Endothelial cell of umbilical vein (primary cell): ENCODE results near the gene COX7A2L. TPM values are rescaled to one million over a fixed set of nuclear protein-coding genes. Genes with fewer than 3 reads are reported as not detected.

ENCODE experiments used
- BruUV-seq: library from RNA; stranded (reverse); fragments of 400-500 nt; replicated peaks from 2 replicates; lab custom pipeline; 2021; lab: Mats Ljungman, UMichigan
- CTCF ChIA-PET: fragments of 300-600, 350-600 bp; sonication (Branson Sonifier 250); formaldehyde crosslinking; loops from one replicate; lab custom pipeline; 2021; ENCODE audit warnings: antibody characterized with exemption, inconsistent platforms; lab: Charles Lee
- POLR2A ChIA-PET: fragments of 300-600, 350-600 bp; sonication (Branson Sonifier 250); formaldehyde crosslinking; loops from one replicate; lab custom pipeline; 2021; ENCODE audit warnings: antibody characterized with exemption, inconsistent platforms; lab: Charles Lee
- DNase-seq: peaks from one replicate; pipeline ENCODE4 v3.0.0-alpha.2; 2011; ENCODE audit warnings: low read depth, low spot score
- FAIRE-seq: peaks from 2 replicates; lab custom pipeline; 2011; peaks lifted over from hg19 to GRCh38; lab: Jason Lieb, UNC
- H2AFZ ChIP-seq: 2 replicates; pipeline ENCODE4 v1.6.0; 2012; ENCODE audit warnings: low read depth, low read length, control low read depth, inconsistent platforms
- H3K27ac ChIP-seq: 2 replicates; pipeline ENCODE4 v1.5.1; 2011; ENCODE audit warnings: low read depth, mild to moderate bottlenecking, control low read depth, low read length, moderate library complexity; ENCODE audit not compliant: insufficient read depth
- H3K27me3 ChIP-seq, 2 experiments: 2 replicates each; pipeline versions ENCODE4 v1.6.0 to v1.6.1; 2011; ENCODE audit warnings: low read length in 2 of 2, mixed read lengths in 1 of 2; ENCODE audit not compliant: control insufficient read depth in 2 of 2, insufficient read depth in 2 of 2
- H3K36me3 ChIP-seq, 2 experiments: 2 replicates in 1 of 2; 3 replicates in 1 of 2; pipeline ENCODE4 v1.5.1; 2011; ENCODE audit warnings: low read length in 2 of 2, mild to moderate bottlenecking in 1 of 2, moderate library complexity in 1 of 2; ENCODE audit not compliant: control insufficient read depth in 2 of 2, insufficient read depth in 2 of 2; ENCODE audit errors: extremely low read depth in 1 of 2
- H3K4me1 ChIP-seq: 3 replicates; pipeline ENCODE4 v1.5.1; 2011; ENCODE audit warnings: mild to moderate bottlenecking, low read length; ENCODE audit not compliant: control insufficient read depth, insufficient read depth; ENCODE audit errors: extremely low read depth
- H3K4me2 ChIP-seq: 2 replicates; pipeline ENCODE4 v1.6.1; 2011; ENCODE audit warnings: low read length, control low read depth, mixed read lengths; ENCODE audit not compliant: insufficient read depth
- H3K4me3 ChIP-seq, 3 experiments: fragments of 200-600 bp in 1 of 3; sonication (generic), shearing (Covaris generic) in 1 of 3; replicated peaks in 1 of 3; 2 replicates each; pipeline ENCODE4 v1.5.1; 2011 to 2016; ENCODE audit warnings: control low read depth in 3 of 3, low read length in 3 of 3, mild to moderate bottlenecking in 2 of 3, inconsistent platforms in 1 of 3, low read depth in 1 of 3, moderate library complexity in 1 of 3; ENCODE audit not compliant: insufficient read depth in 1 of 3
- H3K79me2 ChIP-seq: 2 replicates; pipeline ENCODE4 v1.6.0; 2012; ENCODE audit warnings: low read length, inconsistent platforms; ENCODE audit not compliant: control insufficient read depth, insufficient read depth
- H3K9ac ChIP-seq: replicated peaks from 2 replicates; pipeline ENCODE3; 2011; ENCODE audit warnings: low read length, control low read depth; ENCODE audit not compliant: insufficient read depth; ENCODE audit errors: extremely low read depth
- H3K9me1 ChIP-seq: replicated peaks from 3 replicates; pipeline ENCODE4 v1.6.0; 2011; ENCODE audit warnings: mild to moderate bottlenecking, low read length; ENCODE audit not compliant: control insufficient read depth, insufficient read depth; ENCODE audit errors: extremely low read depth
- H3K9me3 ChIP-seq: replicated peaks from 2 replicates; pipeline ENCODE4 v1.5.1; 2012; ENCODE audit warnings: low read length, inconsistent platforms; ENCODE audit not compliant: control insufficient read depth, insufficient read depth
- H4K20me1 ChIP-seq: replicated peaks from 2 replicates; pipeline ENCODE3; 2011; ENCODE audit warnings: mild to moderate bottlenecking, low read length; ENCODE audit not compliant: control insufficient read depth, insufficient read depth; ENCODE audit errors: extremely low read depth
- EZH2 ChIP-seq: IDR thresholded peaks from 2 replicates; pipeline ENCODE4 v1.6.1; 2012; ENCODE audit warnings: borderline replicate concordance, low read depth, mild to moderate bottlenecking, moderate library complexity, low read length, inconsistent platforms; ENCODE audit not compliant: severe bottlenecking
- FOS ChIP-seq: IDR thresholded peaks from 2 replicates; pipeline ENCODE4 v1.6.1; 2011; ENCODE audit warnings: mild to moderate bottlenecking, low read length, moderate library complexity, borderline replicate concordance; ENCODE audit not compliant: insufficient read depth
- GATA2 ChIP-seq: IDR thresholded peaks from 2 replicates; pipeline ENCODE4 v1.7.0; 2011; ENCODE audit warnings: low read depth, mild to moderate bottlenecking, moderate library complexity, mixed read lengths, low read length; ENCODE audit not compliant: insufficient read length, insufficient read depth
- JUN ChIP-seq: IDR thresholded peaks from 2 replicates; pipeline ENCODE4 v1.6.1; 2011; ENCODE audit warnings: borderline replicate concordance, low read depth; ENCODE audit not compliant: insufficient read length, insufficient read depth
- MAX ChIP-seq: IDR thresholded peaks from 2 replicates; pipeline ENCODE4 v1.6.1; 2011; ENCODE audit not compliant: insufficient read depth, insufficient read length
- MYC ChIP-seq: IDR thresholded peaks from one replicate; pipeline ENCODE4 v1.6.1; 2011; ENCODE audit warnings: mild to moderate bottlenecking, low read depth, low read length
- POLR2A ChIP-seq: IDR thresholded peaks from 2 replicates; pipeline ENCODE4 v1.6.1; 2012; ENCODE audit warnings: low read depth, mild to moderate bottlenecking, control low read depth, low read length
- POLR2AphosphoS5 ChIP-seq: IDR thresholded peaks from 2 replicates; pipeline ENCODE4 v1.6.1; 2012; ENCODE audit warnings: low read depth, mild to moderate bottlenecking, control low read depth, low read length, moderate library complexity; ENCODE audit not compliant: insufficient read depth
- dilution Hi-C: fragments of 300-500 bp; cut with MboI; formaldehyde crosslinking; loops from one replicate; pipeline ENCODE4 v1.15.0; 2019; ENCODE audit warnings: low sequenced_read_pairs; ENCODE audit not compliant: extremely low pct_ligation_motif_present
- intact Hi-C: fragments of 100-400 bp; cut with micrococcal nuclease; formaldehyde crosslinking; loops from one replicate; pipeline ENCODE4 v1.10.0; 2022
- polyA plus RNA-seq, 4 experiments: library from polyadenylated mRNA; depleted of rRNA in 3 of 4; stranded (reverse) in 3 of 4; unstranded in 1 of 4; fragments of >200 nt; gene quantifications; 2 replicates each; pipeline versions ENCODE4 v1.2.1 to v1.2.3, GENCODE V29; 2011 to 2012; ENCODE audit warnings: missing spikeins in 1 of 4
- total RNA-seq: library from RNA; stranded (reverse); gene quantifications from 2 replicates; pipeline ENCODE4 v1.2.3, GENCODE V29; 2021
- TF ChIP-seq, protein P1 (sequence below), 2 donors: IDR thresholded peaks; 1 replicate in 1 of 2; 2 replicates in 1 of 2; pipeline ENCODE4 v1.5.1; 2011; ENCODE audit warnings: low read length in 2 of 2, mild to moderate bottlenecking in 2 of 2, moderate library complexity in 2 of 2, control low read depth in 1 of 2, inconsistent platforms in 1 of 2, low read depth in 1 of 2; ENCODE audit not compliant: insufficient read depth in 1 of 2; ENCODE audit errors: extremely low read depth in 1 of 2

COX7A2L gene
- total and polyA plus RNA-seq, 2 donors (not counting 3 experiments of a cell fraction or from before 2014, with no cell fraction given) = 94.2 to 119 TPM

GRCh38 chr2:42321452-42322064 is 39.5 kb downstream of the COX7A2L start:
- no peak for TF ChIP-seq POLR2AphosphoS5
- TF ChIP-seq GATA2 = no peak
- no peak for TF ChIP-seq EZH2
- Histone ChIP-seq H3K4me3 (no peak overlapping the region), H3K4me1 (no peaks in the 10 kb centered on the region), H3K9ac (no peak overlapping the region), H3K36me3 (no peaks in the 10 kb centered on the region), H3K27me3 (no peaks in the 10 kb centered on the region), H4K20me1 (no peaks in the 10 kb centered on the region), H3K4me2 (no peak overlapping the region), H3K27ac (no peak overlapping the region), H3K9me3 (no peaks in the 10 kb centered on the region), H3K79me2 (no peaks in the 10 kb centered on the region), H2AFZ (no peak overlapping the region), H3K9me1 (no peaks in the 10 kb centered on the region)
- ChIA-PET POLR2A (no interaction called here), CTCF (no interaction called here)
- intact Hi-C loops (no loop called here), dilution Hi-C loops (no loop called here)
- no TSS peak for BruUV-seq
- FAIRE-seq (no peak), DNase-seq (no peak)

GRCh38 chr2:42319265-42319664 is 41.8 kb downstream of the COX7A2L start:
- ChIA-PET CTCF (interaction anchor here (1.6 kb wide), 2 partner anchors 9 to 223 kb away, joined by 5 to 13 read pairs; no protein-coding TSS in a partner anchor), POLR2A (no interaction called here)
- Histone ChIP-seq H3K4me2 (no peak overlapping the region), H3K9ac (no peak overlapping the region), H3K9me1 (no peaks in the 10 kb centered on the region), H3K27me3 (no peaks in the 10 kb centered on the region), H3K9me3 (no peaks in the 10 kb centered on the region), H3K4me1 (peaks cover 11% of the 10 kb centered on the region), H3K4me3 (no peak overlapping the region), H3K27ac (no peak overlapping the region), H3K79me2 (no peaks in the 10 kb centered on the region), H4K20me1 (no peaks in the 10 kb centered on the region), H3K36me3 (no peaks in the 10 kb centered on the region), H2AFZ (no peak overlapping the region)
- BruUV-seq = no TSS peak
- dilution Hi-C loops (no loop called here), intact Hi-C loops (no loop called here)
- TF ChIP-seq JUN (no peak), POLR2A (no peak), GATA2 (no peak), EZH2 (no peak), MAX (no peak), FOS (no peak), MYC (no peak), POLR2AphosphoS5 (no peak)
- TF ChIP-seq, protein P1, sequence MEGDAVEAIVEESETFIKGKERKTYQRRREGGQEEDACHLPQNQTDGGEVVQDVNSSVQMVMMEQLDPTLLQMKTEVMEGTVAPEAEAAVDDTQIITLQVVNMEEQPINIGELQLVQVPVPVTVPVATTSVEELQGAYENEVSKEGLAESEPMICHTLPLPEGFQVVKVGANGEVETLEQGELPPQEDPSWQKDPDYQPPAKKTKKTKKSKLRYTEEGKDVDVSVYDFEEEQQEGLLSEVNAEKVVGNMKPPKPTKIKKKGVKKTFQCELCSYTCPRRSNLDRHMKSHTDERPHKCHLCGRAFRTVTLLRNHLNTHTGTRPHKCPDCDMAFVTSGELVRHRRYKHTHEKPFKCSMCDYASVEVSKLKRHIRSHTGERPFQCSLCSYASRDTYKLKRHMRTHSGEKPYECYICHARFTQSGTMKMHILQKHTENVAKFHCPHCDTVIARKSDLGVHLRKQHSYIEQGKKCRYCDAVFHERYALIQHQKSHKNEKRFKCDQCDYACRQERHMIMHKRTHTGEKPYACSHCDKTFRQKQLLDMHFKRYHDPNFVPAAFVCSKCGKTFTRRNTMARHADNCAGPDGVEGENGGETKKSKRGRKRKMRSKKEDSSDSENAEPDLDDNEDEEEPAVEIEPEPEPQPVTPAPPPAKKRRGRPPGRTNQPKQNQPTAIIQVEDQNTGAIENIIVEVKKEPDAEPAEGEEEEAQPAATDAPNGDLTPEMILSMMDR (IDR thresholded peaks at IDR 0.05; ENCODE audit: extremely low read depth in 1 of 2, insufficient read depth in 1 of 2, low read depth in 1 of 2, low read length in 2 of 2) = no peak
- DNase-seq (no peak), FAIRE-seq (no peak)
